Loucy (cell line): ENCODE measurements around the gene DOK6.

Experiments
- H2AFZ ChIP-seq: fragments of 200-600 bp; sonication (generic); 2 replicates; pipeline ENCODE4 v1.6.0; 2016; ENCODE audit warnings: antibody characterized with exemption, mild to moderate bottlenecking, low read length, moderate library complexity
- H3F3A ChIP-seq: fragments of 200-600 bp; 2 replicates; pipeline ENCODE4 v1.6.0; 2016; ENCODE audit warnings: antibody characterized with exemption, low read depth, mild to moderate bottlenecking
- H3K27me3 ChIP-seq: fragments of 200-600 bp; sonication (generic); 2 replicates; pipeline ENCODE4 v1.6.1; 2014; ENCODE audit warnings: low read length, mild to moderate bottlenecking; ENCODE audit not compliant: insufficient read depth, poor library complexity, severe bottlenecking
- H3K36me3 ChIP-seq: fragments of 200-600 bp; sonication (generic); 2 replicates; pipeline ENCODE4 v1.6.1; 2016; ENCODE audit warnings: low read length; ENCODE audit not compliant: insufficient read depth
- H3K4me1 ChIP-seq: fragments of 200-600 bp; sonication (generic); 2 replicates; pipeline ENCODE4 v1.5.1; 2014; ENCODE audit warnings: low read length, mild to moderate bottlenecking; ENCODE audit not compliant: insufficient read depth, poor library complexity, severe bottlenecking
- H3K4me2 ChIP-seq: fragments of 200-600 bp; sonication (generic); 2 replicates; pipeline ENCODE4 v1.6.0; 2014; ENCODE audit warnings: antibody characterized with exemption, low read length, low read depth, mild to moderate bottlenecking; ENCODE audit not compliant: poor library complexity, severe bottlenecking
- H3K4me3 ChIP-seq: fragments of 200-600 bp; sonication (generic); 2 replicates; pipeline ENCODE4 v1.5.1; 2014; ENCODE audit warnings: low read length, mild to moderate bottlenecking, mixed read lengths; ENCODE audit not compliant: poor library complexity, severe bottlenecking
- H3K79me2 ChIP-seq: fragments of 200-600 bp; sonication (generic); 2 replicates; pipeline ENCODE4 v1.6.1; 2014; ENCODE audit warnings: low read length; ENCODE audit not compliant: insufficient read depth
- H3K9ac ChIP-seq: fragments of 200-600 bp; sonication (generic); 2 replicates; pipeline ENCODE4 v1.6.0; 2014; ENCODE audit warnings: mild to moderate bottlenecking, low read depth, low read length, moderate library complexity; ENCODE audit not compliant: poor library complexity, severe bottlenecking
- H3K9me2 ChIP-seq: fragments of 200-600 bp; sonication (generic); replicated peaks from 2 replicates; pipeline ENCODE4 v1.6.1; 2016; ENCODE audit warnings: low read depth, low read length, mixed read lengths
- H3K9me3 ChIP-seq: fragments of 200-600 bp; sonication (generic); 2 replicates; pipeline ENCODE4 v1.6.1; 2014; ENCODE audit warnings: mild to moderate bottlenecking, antibody characterized with exemption, low read length, low read depth; ENCODE audit not compliant: insufficient read depth
- H4K20me1 ChIP-seq: fragments of 200-600 bp; sonication (generic); 2 replicates; pipeline ENCODE4 v1.6.0; 2014; ENCODE audit warnings: antibody characterized with exemption, low read length, mild to moderate bottlenecking; ENCODE audit not compliant: insufficient read depth, poor library complexity, severe bottlenecking
- CTCF ChIP-seq: fragments of 200-600 bp; sonication (generic); conservative IDR thresholded peaks from 2 replicates; pipeline ENCODE4 v1.5.1; 2014; ENCODE audit warnings: mild to moderate bottlenecking, antibody characterized with exemption, low read length
- EZH2phosphoT487 ChIP-seq: fragments of 200-600 bp; IDR thresholded peaks from 2 replicates; pipeline ENCODE4 v1.6.1; 2018; ENCODE audit warnings: antibody characterized with exemption, mild to moderate bottlenecking, moderate library complexity, borderline replicate concordance

The DOK6 gene

GRCh38 chr18:69408522-69408921, 7.8 kb downstream of the DOK6 start:
- Histone ChIP-seq H3K9me3 (no peaks in the 10 kb centered on the region), H3K79me2 (no peaks in the 10 kb centered on the region), H3F3A (no peaks in the 10 kb centered on the region), H3K4me2 (no peak overlapping the region), H3K36me3 (no peaks in the 10 kb centered on the region), H4K20me1 (no peaks in the 10 kb centered on the region), H2AFZ (no peak overlapping the region), H3K27me3 (no peaks in the 10 kb centered on the region), H3K9ac (no peak overlapping the region), H3K4me3 (no peak overlapping the region), H3K9me2 (no peaks in the 10 kb centered on the region), H3K4me1 (no peaks in the 10 kb centered on the region)
- TF ChIP-seq EZH2phosphoT487 (no peak), CTCF (no peak)

GRCh38 chr18:69411199-69411598, 10.5 kb downstream of the DOK6 start:
- TF ChIP-seq EZH2phosphoT487 (no peak), CTCF (no peak)
- no peak overlapping the region for H3K9ac ChIP-seq

GRCh38 chr18:69414184-69414583, 13.5 kb downstream of the DOK6 start:
- no peak for TF ChIP-seq CTCF
- TF ChIP-seq EZH2phosphoT487: no peak
- Histone ChIP-seq H3K36me3 (no peaks in the 10 kb centered on the region), H3K9me3 (no peaks in the 10 kb centered on the region), H3K9ac (no peak overlapping the region), H2AFZ (no peak overlapping the region), H3F3A (no peaks in the 10 kb centered on the region), H3K4me1 (no peaks in the 10 kb centered on the region), H3K27me3 (no peaks in the 10 kb centered on the region), H3K4me3 (no peak overlapping the region), H3K4me2 (no peak overlapping the region), H3K79me2 (no peaks in the 10 kb centered on the region), H3K9me2 (no peaks in the 10 kb centered on the region), H4K20me1 (no peaks in the 10 kb centered on the region)

More at GRCh38 chr18:69411199-69411598, 10.5 kb downstream of the DOK6 start:
- no peaks in the 10 kb centered on the region for H4K20me1 ChIP-seq
- H3K27me3 ChIP-seq: no peaks in the 10 kb centered on the region
- H3K4me2 ChIP-seq: no peak overlapping the region
- no peaks in the 10 kb centered on the region for H3K9me3 ChIP-seq
- no peaks in the 10 kb centered on the region for H3K36me3 ChIP-seq
- H2AFZ ChIP-seq: no peak overlapping the region
- no peaks in the 10 kb centered on the region for H3K4me1 ChIP-seq
- no peak overlapping the region for H3K4me3 ChIP-seq
- no peaks in the 10 kb centered on the region for H3F3A ChIP-seq
- H3K79me2 ChIP-seq: no peaks in the 10 kb centered on the region
- no peaks in the 10 kb centered on the region for H3K9me2 ChIP-seq
